ENCODE results near the gene UQCRC1.

UQCRC1 gene

GRCh38 chr3:48651771-48652170 is 42.3 kb upstream of the UQCRC1 start:
- in situ Hi-C loops (cut with MboI; ENCODE audit: low sequenced_read_pairs, unreplicated experiment): no loop called here
- no peak for DNase-seq (ENCODE audit: low spot score)
- TF ChIP-seq, protein P1, sequence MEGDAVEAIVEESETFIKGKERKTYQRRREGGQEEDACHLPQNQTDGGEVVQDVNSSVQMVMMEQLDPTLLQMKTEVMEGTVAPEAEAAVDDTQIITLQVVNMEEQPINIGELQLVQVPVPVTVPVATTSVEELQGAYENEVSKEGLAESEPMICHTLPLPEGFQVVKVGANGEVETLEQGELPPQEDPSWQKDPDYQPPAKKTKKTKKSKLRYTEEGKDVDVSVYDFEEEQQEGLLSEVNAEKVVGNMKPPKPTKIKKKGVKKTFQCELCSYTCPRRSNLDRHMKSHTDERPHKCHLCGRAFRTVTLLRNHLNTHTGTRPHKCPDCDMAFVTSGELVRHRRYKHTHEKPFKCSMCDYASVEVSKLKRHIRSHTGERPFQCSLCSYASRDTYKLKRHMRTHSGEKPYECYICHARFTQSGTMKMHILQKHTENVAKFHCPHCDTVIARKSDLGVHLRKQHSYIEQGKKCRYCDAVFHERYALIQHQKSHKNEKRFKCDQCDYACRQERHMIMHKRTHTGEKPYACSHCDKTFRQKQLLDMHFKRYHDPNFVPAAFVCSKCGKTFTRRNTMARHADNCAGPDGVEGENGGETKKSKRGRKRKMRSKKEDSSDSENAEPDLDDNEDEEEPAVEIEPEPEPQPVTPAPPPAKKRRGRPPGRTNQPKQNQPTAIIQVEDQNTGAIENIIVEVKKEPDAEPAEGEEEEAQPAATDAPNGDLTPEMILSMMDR (IDR thresholded peaks at IDR 0.05; ENCODE audit: borderline replicate concordance, control extremely low read depth, extremely low read depth, insufficient read depth, missing control alignments): no peak

DNA sequence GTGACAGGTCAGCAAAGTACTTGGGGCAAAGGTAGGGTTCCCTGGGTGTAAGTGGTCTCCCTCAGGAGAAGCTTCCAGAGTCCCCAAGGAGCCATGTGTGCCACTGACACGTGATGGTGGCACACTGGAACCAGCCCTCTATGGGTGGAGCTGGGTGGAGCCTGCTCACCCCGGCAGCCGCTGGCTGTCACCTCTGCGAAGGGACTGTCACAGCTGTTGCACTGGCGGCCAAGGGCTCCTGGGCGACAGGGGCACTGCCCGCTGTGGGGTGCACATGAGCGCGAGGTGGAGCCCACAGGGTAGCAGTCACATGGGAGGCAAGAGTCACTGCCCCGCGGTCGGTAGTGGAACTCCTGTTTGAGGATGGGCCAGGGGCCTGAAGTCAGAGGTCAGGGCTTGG is 41.3 kb upstream of the UQCRC1 start:
- no peak for DNase-seq (ENCODE audit: low spot score)
- TF ChIP-seq, protein P1 (IDR thresholded peaks at IDR 0.05; ENCODE audit: borderline replicate concordance, control extremely low read depth, extremely low read depth, insufficient read depth, missing control alignments): no peak
- in situ Hi-C loops (cut with MboI; ENCODE audit: low sequenced_read_pairs, unreplicated experiment): no loop called here

GRCh38 chr3:48648188-48648850 is 38.9 kb upstream of the UQCRC1 start:
- in situ Hi-C loops (cut with MboI; ENCODE audit: low sequenced_read_pairs, unreplicated experiment): no loop called here
- DNase-seq (ENCODE audit: low spot score): no peak
- TF ChIP-seq, protein P1 (IDR thresholded peaks at IDR 0.05; ENCODE audit: borderline replicate concordance, control extremely low read depth, extremely low read depth, insufficient read depth, missing control alignments): no peak

GRCh38 chr3:48647714-48648113 is 38.3 kb upstream of the UQCRC1 start:
- TF ChIP-seq, protein P1 (IDR thresholded peaks at IDR 0.05; ENCODE audit: borderline replicate concordance, control extremely low read depth, extremely low read depth, insufficient read depth, missing control alignments): no peak
- no peak for DNase-seq (ENCODE audit: low spot score)
- in situ Hi-C loops (cut with MboI; ENCODE audit: low sequenced_read_pairs, unreplicated experiment): no loop called here

DNA sequence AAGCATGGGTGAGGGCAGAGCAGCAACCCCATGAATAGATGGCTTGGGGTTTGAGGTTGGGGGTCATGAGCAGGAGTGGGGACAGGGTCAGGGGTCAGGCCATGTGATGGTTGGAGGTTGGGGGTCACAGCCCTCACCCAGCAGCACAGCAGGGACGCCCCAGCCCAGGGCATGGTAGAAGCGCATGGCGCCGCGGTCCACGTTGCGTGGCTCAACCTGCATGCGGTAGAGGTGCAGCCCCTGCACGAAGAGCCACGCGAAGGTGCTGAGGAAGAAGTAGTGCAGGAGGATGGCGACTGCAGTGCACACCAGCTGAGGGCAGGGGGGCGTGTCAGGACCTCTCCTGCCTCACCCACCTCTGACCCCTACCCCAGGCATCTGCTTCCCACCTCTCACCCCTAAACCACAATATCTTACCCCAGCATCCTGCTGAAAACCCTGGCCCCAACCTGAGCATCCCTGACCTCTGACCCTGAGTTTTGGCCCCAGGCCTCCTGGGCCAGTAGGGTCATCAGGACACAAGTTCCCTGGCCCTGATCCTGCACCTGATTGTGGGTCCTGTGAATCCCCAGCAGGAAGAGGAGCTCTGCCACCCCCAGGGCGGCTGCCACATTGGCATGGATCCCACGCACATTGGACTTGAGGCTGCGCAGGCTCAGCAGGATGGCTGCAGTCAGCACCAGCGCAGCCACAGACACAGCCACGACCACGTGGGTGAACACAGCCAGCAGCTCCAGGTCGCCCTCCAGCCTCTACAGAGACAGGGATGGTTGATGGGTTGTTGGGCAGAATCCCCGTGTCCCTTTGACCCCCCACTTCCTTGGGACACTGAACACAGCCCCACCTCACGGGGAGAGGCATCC is 35.7 kb upstream of the UQCRC1 start:
- in situ Hi-C loops (cut with MboI; ENCODE audit: low sequenced_read_pairs, unreplicated experiment): no loop called here
- no peak for DNase-seq (ENCODE audit: low spot score)
- TF ChIP-seq, protein P1 (IDR thresholded peaks at IDR 0.05; ENCODE audit: borderline replicate concordance, control extremely low read depth, extremely low read depth, insufficient read depth, missing control alignments): no peak

DNA sequence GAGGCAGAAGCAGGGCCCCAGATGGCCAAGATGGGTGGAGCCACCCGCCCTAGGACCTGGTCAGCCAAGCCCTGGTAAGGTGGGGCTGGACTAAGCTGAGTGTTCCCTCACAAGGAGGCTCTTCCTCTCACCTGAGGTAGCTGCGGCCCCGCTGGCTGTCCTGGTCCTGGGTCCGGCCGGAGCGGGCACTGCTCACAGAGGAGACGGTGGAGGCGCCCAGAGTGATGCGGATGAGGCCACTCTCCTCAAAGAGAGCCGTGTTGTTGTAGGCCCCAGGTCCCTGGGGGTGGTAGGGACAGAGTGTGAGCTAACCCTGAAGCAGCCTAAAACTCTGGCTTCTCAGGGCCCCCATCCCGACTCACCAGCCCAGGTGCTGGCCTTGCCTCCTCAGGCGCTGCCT is 33.2 kb upstream of the UQCRC1 start:
- TF ChIP-seq, protein P1 (IDR thresholded peaks at IDR 0.05; ENCODE audit: borderline replicate concordance, control extremely low read depth, extremely low read depth, insufficient read depth, missing control alignments): no peak
- in situ Hi-C loops (cut with MboI; ENCODE audit: low sequenced_read_pairs, unreplicated experiment): no loop called here
- DNase-seq (ENCODE audit: low spot score): no peak
